Measurements from ENCODE around the gene SLC22A31. TPM values are rescaled to one million over a fixed set of nuclear protein-coding genes. Genes with fewer than 3 reads are reported as not detected.
A peak's percentile ranks its signal among the peaks of the same experiment; 100 is the strongest.

The SLC22A31 gene
- total RNA-seq, 1 donor from 2014 or later = not detected

- no peak overlapping the region for H3K4me3 ChIP-seq (ENCODE audit: low read depth, low read length)
- no peak for TF ChIP-seq CTCF (conservative IDR thresholded peaks at IDR 0.05; ENCODE audit: low read depth, low read length)
- no peak for DNase-seq (ENCODE audit: low read depth)
Measured at GRCh38 chr16:89243664-89244063, 43.3 kb upstream of the SLC22A31 start.

GRCh38 chr16:89242795-89243200, 42.5 kb upstream of the SLC22A31 start:
- no peak for DNase-seq (ENCODE audit: low read depth)
- H3K4me3 ChIP-seq (ENCODE audit: low read depth, low read length) = no peak overlapping the region
- no peak for TF ChIP-seq CTCF (conservative IDR thresholded peaks at IDR 0.05; ENCODE audit: low read depth, low read length)

GRCh38 chr16:89241187-89242007, 41.1 kb upstream of the SLC22A31 start:
- TF ChIP-seq CTCF (conservative IDR thresholded peaks at IDR 0.05; ENCODE audit: low read depth, low read length) = no peak
- peak; percentile 36 for DNase-seq (ENCODE audit: low read depth)
- peak overlapping the region; percentile 94 for H3K4me3 ChIP-seq (ENCODE audit: low read depth, low read length)

GRCh38 chr16:89237733-89238132, 37.4 kb upstream of the SLC22A31 start:
- no peak for DNase-seq (ENCODE audit: low read depth)
- no peak overlapping the region for H3K4me3 ChIP-seq (ENCODE audit: low read depth, low read length)
- TF ChIP-seq CTCF (conservative IDR thresholded peaks at IDR 0.05; ENCODE audit: low read depth, low read length) = no peak

- no peak overlapping the region for H3K4me3 ChIP-seq (ENCODE audit: low read depth, low read length)
- no peak for TF ChIP-seq CTCF (conservative IDR thresholded peaks at IDR 0.05; ENCODE audit: low read depth, low read length)
- DNase-seq (ENCODE audit: low read depth) = no peak
Measured at GRCh38 chr16:89233678-89234490, 33.5 kb upstream of the SLC22A31 start.

GRCh38 chr16:89232107-89232506, 31.8 kb upstream of the SLC22A31 start:
- no peak for DNase-seq (ENCODE audit: low read depth)
- no peak for TF ChIP-seq CTCF (conservative IDR thresholded peaks at IDR 0.05; ENCODE audit: low read depth, low read length)
- no peak overlapping the region for H3K4me3 ChIP-seq (ENCODE audit: low read depth, low read length)
